ENCODE results near the gene C6orf141.

DNA sequence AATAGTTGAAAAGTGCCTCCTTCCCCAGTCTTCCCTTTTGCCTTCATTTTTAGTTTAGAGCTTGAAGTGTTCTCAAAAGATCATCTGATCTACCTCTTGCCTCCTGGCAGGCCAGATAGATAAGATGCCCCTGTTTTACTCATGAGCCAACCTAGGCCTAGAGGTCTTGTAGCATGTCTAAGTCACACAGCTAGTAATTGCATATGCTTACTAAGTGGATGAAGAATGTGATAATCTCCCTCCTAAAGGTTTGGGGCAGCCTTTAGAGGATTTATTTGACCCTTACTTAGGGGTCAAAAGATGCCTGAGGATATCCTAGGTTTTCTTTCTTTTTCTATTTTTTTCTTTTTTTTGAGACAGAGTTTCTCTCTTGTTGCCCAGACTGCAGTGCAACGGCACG lies 2.1 kb downstream of the C6orf141 start:
- TF ChIP-seq, protein P1, sequence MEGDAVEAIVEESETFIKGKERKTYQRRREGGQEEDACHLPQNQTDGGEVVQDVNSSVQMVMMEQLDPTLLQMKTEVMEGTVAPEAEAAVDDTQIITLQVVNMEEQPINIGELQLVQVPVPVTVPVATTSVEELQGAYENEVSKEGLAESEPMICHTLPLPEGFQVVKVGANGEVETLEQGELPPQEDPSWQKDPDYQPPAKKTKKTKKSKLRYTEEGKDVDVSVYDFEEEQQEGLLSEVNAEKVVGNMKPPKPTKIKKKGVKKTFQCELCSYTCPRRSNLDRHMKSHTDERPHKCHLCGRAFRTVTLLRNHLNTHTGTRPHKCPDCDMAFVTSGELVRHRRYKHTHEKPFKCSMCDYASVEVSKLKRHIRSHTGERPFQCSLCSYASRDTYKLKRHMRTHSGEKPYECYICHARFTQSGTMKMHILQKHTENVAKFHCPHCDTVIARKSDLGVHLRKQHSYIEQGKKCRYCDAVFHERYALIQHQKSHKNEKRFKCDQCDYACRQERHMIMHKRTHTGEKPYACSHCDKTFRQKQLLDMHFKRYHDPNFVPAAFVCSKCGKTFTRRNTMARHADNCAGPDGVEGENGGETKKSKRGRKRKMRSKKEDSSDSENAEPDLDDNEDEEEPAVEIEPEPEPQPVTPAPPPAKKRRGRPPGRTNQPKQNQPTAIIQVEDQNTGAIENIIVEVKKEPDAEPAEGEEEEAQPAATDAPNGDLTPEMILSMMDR (IDR thresholded peaks at IDR 0.05) = no peak
- TF ChIP-seq POLR2AphosphoS5 (IDR thresholded peaks at IDR 0.05) (no peak), EP300 (IDR thresholded peaks at IDR 0.05) (no peak)
